ENCODE measurements around the gene PCOLCE2. TPM values are rescaled to one million over a fixed set of nuclear protein-coding genes. Genes with fewer than 3 reads are reported as not detected.
"Not testable (repeated sequence)": the region's sequence is repeated elsewhere in the genome, so short reads cannot be mapped to it uniquely, and the experiment has no call there.

PCOLCE2 gene
- total and polyA plus RNA-seq, 2 experiments from 2014 or later: 45.4 to 46.4 TPM

DNA sequence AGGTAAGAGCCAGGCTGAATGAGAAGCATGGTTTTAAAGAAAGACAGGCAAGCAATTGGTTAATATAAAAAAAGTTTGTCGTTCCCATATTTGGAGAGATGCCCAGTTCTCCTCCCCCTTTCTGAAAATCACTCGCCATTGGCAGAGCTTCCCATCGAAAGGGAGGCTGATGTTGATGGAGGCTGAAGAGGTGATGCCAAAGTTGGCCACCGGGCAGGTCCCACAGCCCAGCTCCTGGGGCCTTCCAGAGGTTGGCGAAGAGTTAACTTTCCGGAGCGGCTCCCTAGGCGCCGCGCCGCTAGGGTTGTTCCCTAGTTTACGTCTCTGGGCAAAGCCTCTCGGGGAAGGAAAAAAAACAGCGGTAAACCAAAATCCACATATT lies 793 bp downstream of the PCOLCE2 start:
- Histone ChIP-seq H3F3A (ENCODE audit: insufficient read depth) (peaks cover 19% of the 10 kb centered on the region; the same call in 1 of the 2 replicates), H3K36me3 (ENCODE audit: low read depth) (no peaks in the 10 kb centered on the region), H3K9me3 (ENCODE audit: low read depth) (no peaks in the 10 kb centered on the region), H4K20me1 (ENCODE audit: insufficient read depth) (no peaks in the 10 kb centered on the region), H3K79me2 (ENCODE audit: insufficient read depth) (no peaks in the 10 kb centered on the region), H3K4me2 (ENCODE audit: unreplicated experiment) (peak overlapping the region; percentile 82), H3K9ac (peak overlapping the region; percentile 64), H3K4me1 (ENCODE audit: insufficient read depth) (peaks cover 17% of the 10 kb centered on the region), H2AFZ (peak overlapping the region; percentile 87), H3K4me3 (peak overlapping the region; percentile 73), H3K27me3 (replicated peaks; ENCODE audit: insufficient read depth) (no peaks in the 10 kb centered on the region), H3K27ac (no peak overlapping the region), H3K9me2 (ENCODE audit: insufficient read depth) (no peaks in the 10 kb centered on the region)
- peak; percentile 69 for DNase-seq
- no peak for TF ChIP-seq EZH2 (IDR thresholded peaks at IDR 0.05; ENCODE audit: insufficient read depth, poor library complexity, severe bottlenecking)
- TF ChIP-seq EZH2phosphoT487 (IDR thresholded peaks at IDR 0.05; ENCODE audit: insufficient read depth, low read depth): no peak
- 5% methylated on average over 12 of the region's 14 CpGs for WGBS, 2 experiments (ENCODE audit: low coverage in 1 of 2, low lambda C conversion rate in 2 of 2, missing lambda C conversion rate in 2 of 2)
- in situ Hi-C loops (cut with MboI): no loop called here

DNA sequence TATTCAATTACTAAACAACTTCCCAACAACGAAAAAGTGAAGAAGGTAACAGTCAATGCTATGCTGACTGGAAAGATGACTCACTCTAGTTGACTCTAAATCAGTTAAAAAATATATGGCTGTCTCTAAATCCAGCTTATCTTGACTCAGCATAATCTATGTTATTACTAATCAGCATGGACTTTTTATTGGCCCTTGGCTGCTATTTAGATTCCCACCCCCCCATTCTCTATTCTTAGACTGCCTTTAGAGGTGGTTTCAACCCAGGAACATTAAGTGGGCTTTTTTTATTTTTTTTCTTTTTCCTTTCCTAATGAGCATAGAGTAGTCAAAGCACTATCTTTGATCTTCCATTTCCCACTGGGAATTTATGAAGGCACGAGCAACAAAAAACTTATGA lies 1.9 kb downstream of the PCOLCE2 start:
- WGBS, 2 experiments (ENCODE audit: low coverage in 1 of 2, low lambda C conversion rate in 2 of 2, missing lambda C conversion rate in 2 of 2): 0% methylated on average over 2 of the region's 2 CpGs

DNA sequence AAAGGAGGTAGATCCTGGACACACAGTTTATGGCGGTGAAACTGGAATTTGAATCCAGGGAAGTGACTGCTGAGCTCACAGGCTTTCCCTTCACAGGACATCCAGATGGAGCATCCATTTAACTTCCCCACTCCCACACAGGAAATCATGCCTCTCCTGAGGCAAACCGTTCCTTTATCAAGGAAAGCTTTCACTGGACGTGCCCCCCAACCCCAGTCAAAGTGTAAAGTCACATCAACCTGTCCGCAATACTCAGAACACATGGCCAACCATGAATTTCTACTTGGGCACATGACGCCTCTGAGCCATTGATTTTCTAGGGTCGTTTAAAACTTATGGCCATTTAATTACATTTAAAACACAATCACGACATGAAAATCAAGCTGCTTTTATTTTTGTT lies 2.9 kb downstream of the PCOLCE2 start:
- H4K20me1 ChIP-seq (ENCODE audit: insufficient read depth): no peaks in the 10 kb centered on the region
- no peak overlapping the region for H3K4me3 ChIP-seq
- DNase-seq: no peak
- no peak overlapping the region for H3K27ac ChIP-seq
- H2AFZ ChIP-seq: no peak overlapping the region
- H3K9me3 ChIP-seq (ENCODE audit: low read depth): no peaks in the 10 kb centered on the region
- no peak overlapping the region for H3K9ac ChIP-seq
- H3K27me3 ChIP-seq (replicated peaks; ENCODE audit: insufficient read depth): no peaks in the 10 kb centered on the region
- no peaks in the 10 kb centered on the region for H3K79me2 ChIP-seq (ENCODE audit: insufficient read depth)
- in situ Hi-C loops (cut with MboI): no loop called here
- H3K4me2 ChIP-seq (ENCODE audit: unreplicated experiment): no peak overlapping the region
- no peaks in the 10 kb centered on the region for H3K36me3 ChIP-seq (ENCODE audit: low read depth)
- H3F3A ChIP-seq (ENCODE audit: insufficient read depth): peaks cover 19% of the 10 kb centered on the region; the same call in 1 of the 2 replicates
- H3K9me2 ChIP-seq (ENCODE audit: insufficient read depth): no peaks in the 10 kb centered on the region
- 97 to 98% methylated on average over 7 of the region's 7 CpGs for WGBS, 2 experiments (ENCODE audit: low coverage in 1 of 2, low lambda C conversion rate in 2 of 2, missing lambda C conversion rate in 2 of 2)
- H3K4me1 ChIP-seq (ENCODE audit: insufficient read depth): peaks cover 17% of the 10 kb centered on the region
- TF ChIP-seq EZH2 (IDR thresholded peaks at IDR 0.05; ENCODE audit: insufficient read depth, poor library complexity, severe bottlenecking) (no peak), EZH2phosphoT487 (IDR thresholded peaks at IDR 0.05; ENCODE audit: insufficient read depth, low read depth) (no peak)

More for the DNA sequence above, 1.9 kb downstream of the PCOLCE2 start:
- H3K9ac ChIP-seq: no peak overlapping the region
- no peaks in the 10 kb centered on the region for H3K9me3 ChIP-seq (ENCODE audit: low read depth)
- H3K36me3 ChIP-seq (ENCODE audit: low read depth): no peaks in the 10 kb centered on the region
- DNase-seq: peak; percentile 85
- TF ChIP-seq EZH2 (IDR thresholded peaks at IDR 0.05; ENCODE audit: insufficient read depth, poor library complexity, severe bottlenecking) (no peak), EZH2phosphoT487 (IDR thresholded peaks at IDR 0.05; ENCODE audit: insufficient read depth, low read depth) (no peak)
- no peaks in the 10 kb centered on the region for H4K20me1 ChIP-seq (ENCODE audit: insufficient read depth)
- H2AFZ ChIP-seq: no peak overlapping the region
- H3K27me3 ChIP-seq (replicated peaks; ENCODE audit: insufficient read depth): no peaks in the 10 kb centered on the region
- peaks cover 17% of the 10 kb centered on the region for H3K4me1 ChIP-seq (ENCODE audit: insufficient read depth)
- H3F3A ChIP-seq (ENCODE audit: insufficient read depth): peaks cover 19% of the 10 kb centered on the region; the same call in 1 of the 2 replicates
- H3K27ac ChIP-seq: peak overlapping the region; percentile 30
- in situ Hi-C loops (cut with MboI): no loop called here
- H3K4me3 ChIP-seq: 0 out of 2 replicates have a peak overlapping the region, but pooled peaks have one; percentile 1
- no peaks in the 10 kb centered on the region for H3K79me2 ChIP-seq (ENCODE audit: insufficient read depth)
- H3K4me2 ChIP-seq (ENCODE audit: unreplicated experiment): peak overlapping the region; percentile 82
- no peaks in the 10 kb centered on the region for H3K9me2 ChIP-seq (ENCODE audit: insufficient read depth)

DNA sequence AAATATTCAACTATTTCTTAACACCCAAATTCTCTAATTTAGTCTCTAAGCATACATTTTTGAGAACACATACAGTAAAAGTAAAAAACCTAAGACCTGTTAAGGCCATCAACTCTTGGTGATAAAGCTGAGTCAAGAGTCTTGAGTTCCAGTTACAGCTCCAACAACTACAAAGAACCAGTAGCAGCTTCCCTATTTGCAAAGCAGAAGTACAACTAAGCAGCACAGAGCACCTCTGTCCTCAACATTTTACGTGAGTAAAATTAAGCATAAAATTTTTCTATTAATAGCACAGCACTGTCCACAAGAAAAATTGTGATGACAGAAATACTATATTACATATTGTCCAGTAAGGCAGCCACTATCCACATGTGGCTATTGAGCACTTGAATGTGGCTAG lies 4.4 kb downstream of the PCOLCE2 start:
- TF ChIP-seq EZH2 (IDR thresholded peaks at IDR 0.05; ENCODE audit: insufficient read depth, poor library complexity, severe bottlenecking) (no peak), EZH2phosphoT487 (IDR thresholded peaks at IDR 0.05; ENCODE audit: insufficient read depth, low read depth) (no peak)
- 96 to 100% methylated on average over 1 of the region's 1 CpG for WGBS, 2 experiments (ENCODE audit: low coverage in 1 of 2, low lambda C conversion rate in 2 of 2, missing lambda C conversion rate in 2 of 2)
- H3K4me1 ChIP-seq (ENCODE audit: insufficient read depth): peaks cover 17% of the 10 kb centered on the region

DNA sequence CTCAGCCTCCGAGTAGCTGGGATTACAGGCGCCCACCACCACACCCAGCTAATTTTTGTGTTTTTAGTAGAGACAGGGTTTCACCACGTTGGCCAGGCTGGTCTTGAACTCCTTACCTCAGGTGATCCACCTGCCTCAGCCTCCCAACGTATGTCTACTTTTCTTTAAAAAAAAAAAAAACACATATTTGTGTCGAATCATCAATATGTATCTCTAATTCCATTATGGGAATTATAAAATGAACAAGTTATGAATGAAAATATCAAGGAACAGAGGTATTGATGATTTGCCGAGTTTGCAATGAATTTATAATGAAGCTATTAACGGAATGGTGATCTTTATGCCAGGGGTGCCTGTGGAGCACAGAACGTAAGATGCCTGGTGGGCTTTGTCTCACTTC lies 5.3 kb downstream of the PCOLCE2 start:
- peaks cover 19% of the 10 kb centered on the region; the same call in 1 of the 2 replicates for H3F3A ChIP-seq (ENCODE audit: insufficient read depth)
- H3K9me2 ChIP-seq (ENCODE audit: insufficient read depth); DNase-seq; H2AFZ ChIP-seq; H3K27ac ChIP-seq; H3K79me2 ChIP-seq (ENCODE audit: insufficient read depth); H4K20me1 ChIP-seq (ENCODE audit: insufficient read depth); H3K9ac ChIP-seq; H3K27me3 ChIP-seq (replicated peaks; ENCODE audit: insufficient read depth); H3K36me3 ChIP-seq (ENCODE audit: low read depth); H3K4me2 ChIP-seq (ENCODE audit: unreplicated experiment); in situ Hi-C loops (cut with MboI); H3K4me3 ChIP-seq; H3K9me3 ChIP-seq (ENCODE audit: low read depth): not testable (repeated sequence)
- peaks cover 17% of the 10 kb centered on the region for H3K4me1 ChIP-seq (ENCODE audit: insufficient read depth)
- 73 to 74% methylated on average over 8 of the region's 8 CpGs for WGBS, 2 experiments (ENCODE audit: low coverage in 1 of 2, low lambda C conversion rate in 2 of 2, missing lambda C conversion rate in 2 of 2)

More for the DNA sequence above, 4.4 kb downstream of the PCOLCE2 start:
- no peaks in the 10 kb centered on the region for H3K27me3 ChIP-seq (replicated peaks; ENCODE audit: insufficient read depth)
- H3K9ac ChIP-seq: no peak overlapping the region
- peaks cover 19% of the 10 kb centered on the region; the same call in 1 of the 2 replicates for H3F3A ChIP-seq (ENCODE audit: insufficient read depth)
- H4K20me1 ChIP-seq (ENCODE audit: insufficient read depth): no peaks in the 10 kb centered on the region
- H2AFZ ChIP-seq: no peak overlapping the region
- no peaks in the 10 kb centered on the region for H3K79me2 ChIP-seq (ENCODE audit: insufficient read depth)
- H3K9me2 ChIP-seq (ENCODE audit: insufficient read depth): no peaks in the 10 kb centered on the region
- H3K36me3 ChIP-seq (ENCODE audit: low read depth): no peaks in the 10 kb centered on the region
- no peaks in the 10 kb centered on the region for H3K9me3 ChIP-seq (ENCODE audit: low read depth)
- H3K4me3 ChIP-seq: no peak overlapping the region
- in situ Hi-C loops (cut with MboI): no loop called here
- H3K27ac ChIP-seq: no peak overlapping the region
- no peak for DNase-seq
- H3K4me2 ChIP-seq (ENCODE audit: unreplicated experiment): no peak overlapping the region

Measured in GM23248 (cell line).